ENCODE data around the gene SLN. TPM values are rescaled to one million over a fixed set of nuclear protein-coding genes. Genes with fewer than 3 reads are reported as not detected.
"Not testable (repeated sequence)": the region's sequence is repeated elsewhere in the genome, so short reads cannot be mapped to it uniquely, and the experiment has no call there.

The SLN gene
- not detected for total RNA-seq

DNA sequence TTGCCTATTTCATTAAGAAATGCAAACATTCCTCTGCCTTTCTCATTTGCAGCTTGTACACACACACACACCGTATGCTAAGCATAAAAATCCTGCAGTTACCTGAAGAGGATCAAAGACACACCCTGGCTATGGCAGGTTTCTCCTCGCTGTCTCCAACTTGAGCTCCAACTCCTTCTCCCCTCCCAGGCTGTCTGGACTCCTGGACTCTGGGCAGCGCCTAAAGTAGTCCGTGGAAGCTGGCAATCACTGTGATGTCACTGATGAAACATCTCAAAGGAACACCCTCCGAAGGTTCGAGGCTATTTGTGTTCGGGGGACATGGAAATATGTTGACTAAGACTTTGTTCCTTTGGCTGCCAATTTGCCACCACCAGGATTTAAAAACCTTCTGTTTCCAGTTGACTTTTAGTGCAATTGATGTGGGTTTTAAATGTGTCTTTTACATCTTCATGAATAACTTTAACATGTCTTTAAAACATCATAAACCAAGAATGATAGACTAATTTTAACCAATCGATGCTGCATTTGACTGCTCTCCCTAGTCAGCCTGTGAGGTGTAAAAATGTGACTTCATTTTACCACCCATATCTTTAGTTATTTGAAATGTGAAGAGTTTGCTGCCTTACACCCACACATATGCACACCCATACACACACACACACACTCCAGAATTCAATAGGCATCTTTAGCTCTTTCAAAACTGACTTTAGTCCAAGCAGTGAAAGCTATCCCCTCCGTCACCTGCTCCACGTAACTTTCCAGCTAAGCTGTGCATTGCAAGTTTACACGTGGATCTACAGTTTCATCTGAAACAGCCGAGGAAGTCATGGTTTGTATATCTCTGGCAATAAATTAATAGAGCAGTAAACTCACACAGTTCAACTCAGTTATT, at the start of gene SLN:
Gene SLN, minus strand, starts transcription at position 196 of the 895 bp plus-strand sequence.
- TF ChIP-seq, protein P1, sequence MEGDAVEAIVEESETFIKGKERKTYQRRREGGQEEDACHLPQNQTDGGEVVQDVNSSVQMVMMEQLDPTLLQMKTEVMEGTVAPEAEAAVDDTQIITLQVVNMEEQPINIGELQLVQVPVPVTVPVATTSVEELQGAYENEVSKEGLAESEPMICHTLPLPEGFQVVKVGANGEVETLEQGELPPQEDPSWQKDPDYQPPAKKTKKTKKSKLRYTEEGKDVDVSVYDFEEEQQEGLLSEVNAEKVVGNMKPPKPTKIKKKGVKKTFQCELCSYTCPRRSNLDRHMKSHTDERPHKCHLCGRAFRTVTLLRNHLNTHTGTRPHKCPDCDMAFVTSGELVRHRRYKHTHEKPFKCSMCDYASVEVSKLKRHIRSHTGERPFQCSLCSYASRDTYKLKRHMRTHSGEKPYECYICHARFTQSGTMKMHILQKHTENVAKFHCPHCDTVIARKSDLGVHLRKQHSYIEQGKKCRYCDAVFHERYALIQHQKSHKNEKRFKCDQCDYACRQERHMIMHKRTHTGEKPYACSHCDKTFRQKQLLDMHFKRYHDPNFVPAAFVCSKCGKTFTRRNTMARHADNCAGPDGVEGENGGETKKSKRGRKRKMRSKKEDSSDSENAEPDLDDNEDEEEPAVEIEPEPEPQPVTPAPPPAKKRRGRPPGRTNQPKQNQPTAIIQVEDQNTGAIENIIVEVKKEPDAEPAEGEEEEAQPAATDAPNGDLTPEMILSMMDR (IDR thresholded peaks at IDR 0.05), result no peak
- H3K9ac ChIP-seq (ENCODE audit: low read depth in 2 of 2, low read length in 2 of 2), result no peak within 1 kb of the TSS
- no peak within 1 kb of the TSS for H3K27ac ChIP-seq
- intact Hi-C loops (cut with DNase I), result no loop called here
- H3K27me3 ChIP-seq, result no peaks in the 10 kb centered on the region
- no peak within 1 kb of the TSS for H3K4me3 ChIP-seq
- no peaks in the 10 kb centered on the region for H3K36me3 ChIP-seq
- H3K9me3 ChIP-seq, result no peaks in the 10 kb centered on the region
- DNase-seq, result no peak
- H3K4me1 ChIP-seq, result no peaks in the 10 kb centered on the region

DNA sequence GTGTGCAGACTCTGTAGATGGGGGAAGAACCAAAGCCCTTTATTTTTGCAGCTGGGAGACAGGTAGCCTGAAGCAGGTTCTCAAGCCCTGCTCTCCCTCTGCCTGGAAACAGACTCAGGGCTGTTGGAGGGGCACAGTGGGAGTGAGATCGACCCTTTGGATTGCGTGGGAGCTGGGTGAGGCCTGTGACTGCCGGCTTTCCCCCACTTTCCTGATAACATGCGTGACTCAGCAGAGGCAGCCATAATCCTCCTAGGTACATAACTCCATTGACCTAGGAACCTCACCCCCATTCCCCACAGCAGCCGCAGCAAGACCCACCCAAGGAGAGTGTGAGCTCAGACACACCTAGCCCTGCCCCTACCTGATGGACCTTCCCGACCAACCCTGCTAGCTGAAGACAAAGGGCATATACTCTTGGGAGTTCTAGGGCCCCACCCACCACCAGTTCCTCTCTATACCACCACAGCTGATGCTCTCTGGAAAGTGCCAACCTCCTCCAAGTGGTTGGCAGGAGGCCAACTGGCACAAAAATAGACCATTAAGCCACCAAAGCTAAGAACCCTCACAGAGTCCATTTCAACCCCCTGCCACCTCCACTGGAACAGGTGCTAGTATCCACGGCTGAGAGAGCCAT, 47.0 kb upstream of the SLN start:
- H3K27me3 ChIP-seq; H3K9ac ChIP-seq (ENCODE audit: low read depth in 2 of 2, low read length in 2 of 2); H3K36me3 ChIP-seq; H3K4me1 ChIP-seq; H3K4me3 ChIP-seq; intact Hi-C loops (cut with DNase I); H3K9me3 ChIP-seq; H3K27ac ChIP-seq: not testable (repeated sequence)
- peak; percentile 45 for DNase-seq

DNA sequence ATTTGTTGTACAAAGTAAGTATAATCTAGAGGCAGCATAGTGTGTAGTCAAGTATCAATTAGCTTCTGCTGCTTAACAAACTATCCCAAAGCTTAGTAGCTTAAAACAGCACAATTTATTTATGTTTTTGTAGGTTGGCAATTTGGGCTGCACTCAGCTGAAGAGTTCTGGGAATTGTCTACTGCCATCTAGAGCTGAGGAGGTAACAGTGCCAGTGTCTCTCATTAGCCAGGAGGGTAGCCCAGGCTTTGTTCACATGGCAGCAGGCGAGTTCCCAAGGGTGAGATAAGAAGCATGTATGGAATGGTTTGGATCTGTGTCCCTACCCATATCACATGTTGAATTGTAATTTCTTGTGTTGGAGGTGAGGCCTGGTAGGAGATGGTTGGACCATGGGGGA, 45.8 kb upstream of the SLN start:
- Histone ChIP-seq H3K9me3 (no peaks in the 10 kb centered on the region), H3K4me3 (no peak overlapping the region), H3K27me3 (no peaks in the 10 kb centered on the region), H3K4me1 (no peaks in the 10 kb centered on the region), H3K27ac (no peak overlapping the region), H3K9ac (ENCODE audit: low read depth in 2 of 2, low read length in 2 of 2) (no peak overlapping the region), H3K36me3 (no peaks in the 10 kb centered on the region)
- no peak for DNase-seq
- intact Hi-C loops (cut with DNase I), result no loop called here
- TF ChIP-seq, protein P1 (IDR thresholded peaks at IDR 0.05), result no peak

DNA sequence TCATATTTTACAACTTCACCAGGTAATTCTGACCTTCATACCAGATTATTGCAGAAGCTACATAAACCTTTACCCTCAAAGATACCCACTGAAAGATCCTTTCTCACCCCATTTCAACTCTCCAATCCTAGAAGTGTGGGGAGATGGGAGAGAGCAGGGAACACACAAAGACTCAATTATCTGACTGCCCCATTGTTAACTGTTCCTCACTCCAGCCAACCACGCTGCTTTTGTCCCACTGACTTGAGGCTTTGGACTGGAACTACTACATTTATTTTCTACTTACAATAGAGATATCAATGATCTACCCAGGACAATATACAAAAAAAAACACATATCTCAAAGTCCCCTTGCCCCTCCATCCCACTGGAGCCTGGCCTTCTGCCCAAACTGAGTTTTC, 44.7 kb upstream of the SLN start:
- Histone ChIP-seq H3K4me1 (no peaks in the 10 kb centered on the region), H3K4me3 (no peak overlapping the region), H3K9ac (ENCODE audit: low read depth in 2 of 2, low read length in 2 of 2) (no peak overlapping the region), H3K27ac (no peak overlapping the region), H3K9me3 (no peaks in the 10 kb centered on the region), H3K27me3 (no peaks in the 10 kb centered on the region), H3K36me3 (no peaks in the 10 kb centered on the region)
- no peak for DNase-seq
- intact Hi-C loops (cut with DNase I), result no loop called here
- TF ChIP-seq, protein P1 (IDR thresholded peaks at IDR 0.05), result no peak

DNA sequence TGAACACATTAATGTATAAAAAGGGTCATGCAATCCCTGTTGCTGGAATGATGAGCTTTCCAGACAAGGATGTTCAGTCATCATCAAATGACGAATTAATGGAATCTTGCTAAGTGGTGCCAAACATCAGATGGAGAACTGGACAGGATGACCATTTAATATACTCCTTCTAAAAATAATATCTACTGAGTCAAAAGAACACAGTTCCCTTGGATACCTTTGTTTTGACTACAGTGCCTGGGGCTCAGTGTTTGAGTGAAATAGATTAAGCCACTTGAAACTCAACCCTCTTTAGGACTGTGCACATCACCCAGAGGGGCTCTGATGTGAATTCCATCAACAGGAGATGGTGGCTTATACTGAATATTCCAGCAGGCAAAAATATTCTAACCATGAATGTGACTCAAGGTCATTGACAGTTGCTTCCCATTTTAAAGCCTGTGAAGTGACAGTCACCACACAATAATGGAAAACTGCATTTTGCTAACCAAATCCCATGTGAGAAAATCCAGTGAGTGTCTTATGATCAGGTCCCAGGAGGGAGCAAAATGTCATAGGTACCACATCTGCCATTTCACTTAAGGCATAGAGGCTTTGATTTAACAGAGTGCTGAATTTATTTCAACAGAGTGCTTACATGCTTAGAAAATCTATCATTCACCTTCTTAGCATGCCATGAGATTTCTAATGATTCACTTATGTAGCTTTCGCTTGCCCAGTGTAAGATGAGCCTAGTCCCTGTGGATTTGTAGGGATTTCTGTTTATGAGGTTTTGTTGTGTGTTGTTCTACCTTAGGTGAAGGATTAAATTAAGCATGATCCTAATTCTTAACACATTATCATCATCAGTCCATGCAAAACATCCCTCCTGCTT, 41.3 kb upstream of the SLN start:
- Histone ChIP-seq H3K4me3 (no peak overlapping the region), H3K27me3 (no peaks in the 10 kb centered on the region), H3K27ac (no peak overlapping the region)

More for the DNA sequence above, 41.3 kb upstream of the SLN start:
- no peak for DNase-seq
- no peaks in the 10 kb centered on the region for H3K36me3 ChIP-seq
- intact Hi-C loops (cut with DNase I), result no loop called here
- TF ChIP-seq, protein P1 (IDR thresholded peaks at IDR 0.05), result no peak
- no peaks in the 10 kb centered on the region for H3K9me3 ChIP-seq
- H3K9ac ChIP-seq (ENCODE audit: low read depth in 2 of 2, low read length in 2 of 2), result no peak overlapping the region
- no peaks in the 10 kb centered on the region for H3K4me1 ChIP-seq

Measured in colonic mucosa (tissue), 4 donors.